Activated effector memory CD4-positive, alpha-beta T cell treated with Interleukin-2 at 50 U/mL for 16 hours (primary cell): ENCODE results near the gene KLHL42.

Experiments used
- DNase-seq: peaks from one replicate; pipeline ENCODE4 v3.0.0-alpha.2; 2020

Gene KLHL42

GRCh38 chr12:27780612-27781408 lies 777 bp downstream of the KLHL42 start:
- DNase-seq, result no peak

GRCh38 chr12:27781680-27782079 lies 1.6 kb downstream of the KLHL42 start:
- DNase-seq, result no peak

DNA sequence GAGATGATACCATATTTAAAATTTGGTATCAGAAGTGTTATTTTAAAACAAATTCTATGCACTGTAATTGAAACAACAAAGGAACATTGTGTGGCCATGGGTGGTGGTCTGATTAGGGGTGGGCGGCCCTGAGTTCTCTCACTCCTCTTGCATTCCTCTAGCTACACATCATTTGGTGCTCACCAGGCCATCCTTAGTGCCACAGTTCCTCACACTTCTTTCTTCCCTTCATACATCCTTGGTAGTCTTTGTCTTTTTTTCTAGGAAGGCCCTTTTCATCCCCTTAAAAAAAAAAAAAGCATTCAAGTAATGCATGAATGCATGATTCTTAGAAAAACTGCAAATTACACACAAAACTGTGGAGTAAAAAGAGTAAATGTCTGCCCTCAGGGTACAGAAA lies 2.4 kb downstream of the KLHL42 start:
- DNase-seq, result no peak

DNA sequence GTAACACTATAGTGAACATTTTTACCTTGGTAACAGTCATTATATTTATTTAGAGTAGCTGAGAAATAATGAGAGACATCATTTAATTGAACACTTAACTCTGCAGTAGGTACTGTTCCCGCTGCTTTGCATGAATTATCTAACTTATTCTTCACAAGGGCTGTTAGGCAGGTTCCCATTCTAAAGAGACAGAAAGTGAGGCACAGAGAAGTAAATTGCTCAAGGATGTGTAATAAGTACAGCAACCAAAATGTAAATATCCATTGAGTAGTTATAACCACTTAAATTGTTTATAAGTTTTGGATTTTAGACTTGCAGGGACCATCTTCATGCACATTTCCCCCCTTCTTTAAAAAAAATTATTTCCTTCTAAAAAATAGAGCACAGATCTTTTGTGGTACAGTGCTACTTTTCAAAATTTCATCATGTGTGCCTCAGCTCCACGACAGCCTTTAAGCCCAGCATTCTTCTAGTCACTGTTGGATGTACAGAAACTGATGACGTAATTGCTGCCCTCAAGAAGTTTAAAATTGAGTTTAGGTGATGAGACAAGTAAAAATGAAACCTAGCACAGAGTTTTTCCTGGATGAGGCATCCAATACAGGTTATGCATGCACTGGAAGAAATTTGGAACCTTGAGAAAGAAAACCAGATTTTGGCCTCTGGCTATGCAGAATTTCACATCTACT lies 6.0 kb downstream of the KLHL42 start:
- DNase-seq, result no peak

DNA sequence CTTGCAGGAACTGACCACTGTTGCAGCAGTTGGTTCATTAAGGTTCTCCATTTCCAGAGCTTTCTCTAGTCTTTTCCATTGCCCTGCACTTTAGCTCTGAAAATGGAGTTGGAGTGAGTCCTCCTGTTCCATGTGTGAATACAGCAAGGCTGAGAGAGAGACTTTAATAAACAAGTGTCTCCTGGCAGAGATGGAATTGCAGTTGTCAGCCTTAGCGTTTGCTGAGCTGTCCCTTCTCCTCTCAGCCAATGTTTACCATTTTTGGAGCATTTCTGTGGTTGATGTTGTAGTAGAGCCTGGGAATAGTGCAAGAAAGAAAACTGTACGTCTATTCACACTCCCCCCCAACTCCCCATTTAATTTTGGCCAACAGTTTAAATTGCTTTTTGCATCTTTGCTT lies 7.5 kb downstream of the KLHL42 start:
- no peak for DNase-seq

- no peak for DNase-seq
Measured at GRCh38 chr12:27790179-27790578, 10.1 kb downstream of the KLHL42 start.

- DNase-seq, result no peak
Measured at GRCh38 chr12:27794818-27795584, 15.0 kb downstream of the KLHL42 start.

DNA sequence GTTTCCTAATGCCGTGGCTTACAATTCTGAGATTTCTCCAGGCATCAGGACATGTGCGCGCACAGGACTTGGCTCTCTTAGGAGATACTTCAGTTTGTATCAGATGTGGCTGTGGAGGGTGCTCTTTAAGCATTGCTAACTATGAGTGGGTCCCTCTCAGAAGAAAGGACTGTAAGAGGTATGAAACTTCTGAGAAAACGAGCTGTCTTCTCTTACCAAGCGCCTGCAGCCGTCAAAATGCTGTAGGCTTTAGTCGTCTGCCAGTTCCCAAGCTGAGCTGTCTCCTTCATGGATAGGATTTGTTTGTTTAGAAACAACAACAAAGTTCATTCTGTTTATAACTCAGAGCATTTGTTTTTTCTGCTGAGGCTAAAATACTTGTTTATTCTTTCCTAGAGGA lies 16.1 kb downstream of the KLHL42 start:
- DNase-seq, result no peak

DNA sequence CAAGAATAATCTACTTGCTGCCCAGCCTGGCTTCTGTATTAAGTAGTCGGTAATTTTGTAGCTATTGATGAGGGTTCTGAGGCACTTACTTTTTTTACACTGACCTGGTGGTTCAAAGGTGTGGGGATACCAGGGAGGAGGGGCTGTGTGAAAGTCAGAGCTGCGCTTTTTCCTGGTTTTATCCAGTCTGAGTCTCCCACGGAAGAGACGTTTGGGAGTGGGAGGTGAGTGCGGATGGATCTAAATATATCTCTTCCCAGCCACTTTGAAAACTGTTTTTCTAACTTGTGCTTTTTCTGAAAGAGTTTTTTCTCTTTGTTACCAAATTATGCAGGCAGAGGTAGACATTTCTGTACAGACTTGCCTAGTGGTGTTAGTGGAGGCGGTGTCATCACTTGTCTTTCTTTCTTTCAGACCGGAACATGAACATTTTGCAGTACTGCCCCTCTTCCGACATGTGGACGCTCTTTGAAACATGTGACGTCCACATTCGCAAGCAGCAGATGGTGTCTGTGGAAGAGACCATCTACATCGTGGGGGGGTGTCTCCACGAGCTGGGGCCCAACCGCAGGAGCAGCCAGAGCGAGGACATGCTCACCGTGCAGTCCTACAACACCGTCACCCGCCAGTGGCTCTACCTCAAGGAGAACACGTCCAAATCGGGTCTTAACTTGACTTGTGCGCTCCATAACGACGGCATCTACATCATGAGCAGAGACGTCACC lies 17.4 kb downstream of the KLHL42 start:
- DNase-seq, result no peak

DNA sequence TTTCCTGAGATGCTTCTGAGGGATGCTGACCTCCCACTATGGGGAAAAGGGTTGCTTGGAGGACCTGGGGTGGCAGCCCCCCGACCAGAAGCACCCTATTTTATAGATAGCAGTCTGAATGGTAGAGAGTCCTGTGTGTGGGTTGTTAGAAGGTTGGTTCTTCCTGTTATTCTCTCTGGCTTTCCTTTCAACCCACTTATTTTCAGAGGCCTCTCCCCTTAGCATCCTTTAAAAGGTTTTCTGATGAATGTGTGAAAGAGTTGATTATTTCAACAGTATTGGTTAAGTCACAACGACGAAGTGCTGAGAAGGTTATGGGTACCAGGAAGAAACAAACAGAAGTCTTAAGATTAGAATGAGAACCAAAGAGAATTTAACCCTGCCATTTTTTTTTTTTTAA lies 20.8 kb downstream of the KLHL42 start:
- no peak for DNase-seq

- no peak for DNase-seq
Measured at GRCh38 chr12:27801630-27802029, 21.6 kb downstream of the KLHL42 start.

DNA sequence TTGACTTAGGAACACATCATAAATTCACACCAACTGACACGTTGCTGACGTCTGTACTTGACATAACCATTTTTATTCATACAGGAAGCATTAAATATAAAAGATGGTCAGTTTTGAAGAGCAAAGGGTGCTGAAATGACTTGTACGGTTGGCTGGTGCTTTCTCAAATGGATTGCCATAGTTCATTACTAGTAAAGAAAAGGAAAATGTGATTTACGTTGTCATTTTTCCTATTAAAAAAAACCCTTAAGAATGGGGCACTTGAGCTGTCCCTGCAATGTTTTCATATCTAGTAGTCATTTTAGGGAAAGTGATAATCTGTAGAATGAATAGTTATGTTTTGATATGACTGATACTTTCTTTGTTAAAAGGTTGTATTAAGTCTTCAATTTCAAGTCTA lies 22.5 kb downstream of the KLHL42 start:
- DNase-seq, result no peak

- no peak for DNase-seq
Measured at GRCh38 chr12:27802936-27803335, 22.9 kb downstream of the KLHL42 start.

GRCh38 chr12:27805238-27805637 lies 25.2 kb downstream of the KLHL42 start:
- DNase-seq, result no peak

DNA sequence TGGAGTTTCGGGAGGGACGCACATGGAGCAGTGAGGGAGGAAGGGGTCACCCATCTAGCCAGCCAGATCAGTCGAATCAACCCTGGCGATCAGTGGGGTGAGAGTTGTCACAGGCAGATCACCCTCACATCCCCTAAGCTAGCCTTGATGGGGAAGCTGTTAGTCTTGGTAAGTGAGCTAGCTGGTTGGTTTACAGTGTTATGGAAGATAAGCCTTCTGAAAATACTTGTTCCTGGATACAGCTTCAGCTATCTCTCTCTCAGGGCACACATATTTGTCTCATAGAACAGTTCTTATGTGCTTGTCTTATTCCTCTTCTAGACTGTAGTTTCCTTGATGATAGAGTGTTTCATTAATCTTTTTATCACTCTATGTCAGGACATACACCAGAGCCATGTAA lies 26.2 kb downstream of the KLHL42 start:
- no peak for DNase-seq

DNA sequence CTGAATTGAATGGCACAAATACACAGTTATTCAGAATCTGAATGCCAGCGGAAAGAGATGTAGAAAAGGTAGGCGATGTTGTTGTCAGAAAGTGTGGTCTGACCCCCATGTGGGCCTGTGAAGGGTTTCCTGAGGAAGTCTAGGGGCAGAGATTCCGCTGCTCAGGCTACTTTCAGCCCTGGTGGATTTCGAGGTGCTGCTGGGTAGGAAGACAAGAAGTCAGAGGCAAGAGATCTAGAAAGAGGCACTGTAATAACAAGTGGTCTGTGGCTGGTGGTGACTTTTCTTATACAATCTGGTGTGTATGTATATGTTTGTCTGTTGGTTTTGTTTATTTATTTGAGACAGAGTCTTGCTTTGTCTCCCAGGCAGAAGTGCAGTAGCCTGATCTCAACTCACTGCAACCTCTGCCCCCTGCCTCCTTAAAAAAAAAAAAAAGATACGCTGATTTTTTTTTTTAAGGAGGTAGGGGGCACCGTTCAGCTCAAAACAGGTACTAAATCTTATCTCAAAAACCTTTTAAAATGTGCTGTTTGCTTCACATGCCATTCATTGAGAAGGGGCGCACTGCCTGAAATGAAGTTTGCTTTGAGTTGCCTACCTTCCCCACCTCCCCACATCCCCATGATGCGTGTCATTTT lies 27.1 kb downstream of the KLHL42 start:
- peak; percentile 11 for DNase-seq

- DNase-seq, result no peak
Measured at GRCh38 chr12:27808841-27809240, 28.8 kb downstream of the KLHL42 start.

- no peak for DNase-seq
Measured at GRCh38 chr12:27810756-27811155, 30.7 kb downstream of the KLHL42 start.

DNA sequence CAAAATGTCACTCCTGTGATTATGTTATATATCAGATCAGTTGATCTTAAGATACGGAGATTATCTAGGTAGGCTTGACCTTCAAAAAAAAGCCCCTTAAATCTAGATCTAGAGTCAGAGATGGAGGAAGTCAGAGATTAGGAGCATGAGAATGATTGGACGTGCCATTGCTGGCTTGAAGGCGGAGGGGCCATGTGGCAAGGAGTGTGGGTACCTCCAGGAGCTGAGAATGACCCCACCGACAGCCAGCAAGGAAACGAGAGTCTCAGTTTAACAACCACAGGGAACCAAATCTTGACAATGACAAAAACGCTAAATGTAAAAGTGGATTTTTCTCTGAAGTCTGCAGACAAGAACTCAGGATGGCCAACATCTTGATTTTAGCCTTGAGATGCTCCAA lies 32.5 kb downstream of the KLHL42 start:
- no peak for DNase-seq

DNA sequence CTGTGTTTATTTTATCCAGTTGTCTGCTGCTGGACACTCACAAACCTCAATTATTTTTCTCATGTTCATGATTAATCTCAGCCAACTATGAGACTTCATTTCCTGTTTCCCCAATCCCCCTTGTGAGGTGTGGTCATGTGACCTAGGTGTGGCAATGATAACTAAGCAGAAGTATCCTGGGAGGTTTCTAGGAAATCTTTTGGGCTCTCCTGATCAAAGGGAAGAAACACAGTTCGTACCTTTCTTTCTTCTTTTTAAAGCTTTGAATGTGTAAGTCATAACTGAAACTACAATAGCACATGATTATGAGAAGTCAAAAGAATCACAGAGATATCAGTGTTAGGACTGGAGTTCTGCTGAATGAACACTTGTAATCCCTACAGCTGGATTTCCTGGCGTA lies 34.4 kb downstream of the KLHL42 start:
- no peak for DNase-seq

DNA sequence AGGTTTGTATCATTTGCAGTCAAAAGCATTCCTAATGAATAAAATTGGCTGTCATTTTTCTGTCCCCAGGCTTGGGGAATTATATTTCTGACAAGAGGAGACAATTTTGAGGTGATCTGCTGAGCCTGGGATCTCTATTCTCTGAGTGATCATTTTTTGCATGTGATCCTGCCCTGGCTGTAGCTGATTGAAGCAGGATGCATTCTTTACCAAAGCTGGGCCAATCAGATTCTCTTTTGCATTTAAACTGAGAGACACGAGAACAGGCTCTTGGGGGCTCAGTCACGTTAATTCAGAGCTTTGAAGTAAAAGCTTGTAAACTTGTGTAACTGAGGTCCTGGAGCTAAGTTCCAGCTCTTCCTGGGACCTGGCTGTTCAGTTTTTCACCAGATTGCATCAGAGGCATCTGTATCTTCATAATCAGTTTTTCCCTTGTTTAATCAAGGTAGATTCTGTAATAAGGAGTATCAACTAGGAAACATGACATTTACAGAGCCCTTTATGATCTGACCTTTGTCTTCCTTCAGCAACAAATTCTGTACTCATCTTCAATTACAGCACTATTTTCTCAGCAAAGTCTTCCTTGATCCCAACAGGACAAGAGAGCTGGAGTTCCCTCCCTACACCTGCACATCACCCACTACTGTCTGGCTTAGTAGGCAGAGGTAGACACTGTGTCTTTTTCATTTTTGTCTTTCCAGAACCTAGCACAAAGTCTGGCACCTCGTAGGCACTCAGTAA lies 35.0 kb downstream of the KLHL42 start:
- DNase-seq, result no peak

- DNase-seq, result no peak
Measured at GRCh38 chr12:27817766-27818165, 37.7 kb downstream of the KLHL42 start.
